Iris pigment epithelial cell (primary cell): Measurements from ENCODE around the gene SPEF1.
A peak's percentile ranks its signal among the peaks of the same experiment; 100 is the strongest.
"Not testable (repeated sequence)": the region's sequence is repeated elsewhere in the genome, so short reads cannot be mapped to it uniquely, and the experiment has no call there.

Source experiments
- DNase-seq: peaks from one replicate; pipeline ENCODE4 v3.0.0-alpha.2; 2011; ENCODE audit warnings: low read depth

Gene SPEF1

DNA sequence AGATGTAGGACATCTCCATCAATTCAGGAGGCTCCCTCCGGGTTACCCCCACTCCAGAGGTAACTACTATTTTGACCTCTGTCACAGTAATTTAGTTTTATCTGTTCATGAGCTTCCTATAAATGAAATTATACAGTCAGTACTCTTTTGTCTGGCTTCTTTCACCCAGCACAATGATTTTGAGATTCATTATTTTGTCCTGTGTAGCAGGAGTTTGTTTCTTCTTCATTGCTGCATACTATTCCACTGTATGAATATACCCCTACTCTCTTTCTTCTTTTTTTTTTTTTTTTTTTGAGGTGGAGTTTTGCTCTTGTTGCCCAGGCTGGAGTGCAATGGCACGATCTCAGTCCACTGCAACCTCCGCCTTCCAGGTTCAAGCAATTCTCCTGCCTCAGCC is 27.3 kb upstream of the SPEF1 start:
- no peak for DNase-seq

GRCh38 chr20:3804781-3805180 is 23.5 kb upstream of the SPEF1 start:
- DNase-seq: no peak

- peak; percentile 39 for DNase-seq
Measured at GRCh38 chr20:3804254-3804751, 23.1 kb upstream of the SPEF1 start.

- no peak for DNase-seq
Measured at GRCh38 chr20:3803854-3804253, 22.6 kb upstream of the SPEF1 start.

DNA sequence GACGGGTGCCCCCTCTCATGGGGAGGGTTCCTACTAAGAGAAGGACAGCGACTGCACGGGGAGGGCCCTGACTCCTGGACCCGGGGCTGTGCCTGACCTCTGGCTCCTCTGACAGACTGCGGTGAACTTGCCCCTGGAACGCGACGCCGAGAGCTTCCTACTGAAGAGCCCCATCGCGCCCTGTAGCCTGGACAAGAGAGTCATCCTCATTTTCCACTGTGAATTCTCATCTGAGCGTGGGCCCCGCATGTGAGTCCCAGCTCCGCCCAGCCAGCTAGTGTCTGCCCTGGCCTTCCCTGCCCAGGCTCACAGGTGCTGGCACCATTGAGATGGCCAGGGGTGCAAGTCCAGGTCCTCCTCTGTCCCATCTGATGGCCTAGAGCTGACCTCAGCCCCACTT is 22.0 kb upstream of the SPEF1 start:
- DNase-seq: no peak

DNA sequence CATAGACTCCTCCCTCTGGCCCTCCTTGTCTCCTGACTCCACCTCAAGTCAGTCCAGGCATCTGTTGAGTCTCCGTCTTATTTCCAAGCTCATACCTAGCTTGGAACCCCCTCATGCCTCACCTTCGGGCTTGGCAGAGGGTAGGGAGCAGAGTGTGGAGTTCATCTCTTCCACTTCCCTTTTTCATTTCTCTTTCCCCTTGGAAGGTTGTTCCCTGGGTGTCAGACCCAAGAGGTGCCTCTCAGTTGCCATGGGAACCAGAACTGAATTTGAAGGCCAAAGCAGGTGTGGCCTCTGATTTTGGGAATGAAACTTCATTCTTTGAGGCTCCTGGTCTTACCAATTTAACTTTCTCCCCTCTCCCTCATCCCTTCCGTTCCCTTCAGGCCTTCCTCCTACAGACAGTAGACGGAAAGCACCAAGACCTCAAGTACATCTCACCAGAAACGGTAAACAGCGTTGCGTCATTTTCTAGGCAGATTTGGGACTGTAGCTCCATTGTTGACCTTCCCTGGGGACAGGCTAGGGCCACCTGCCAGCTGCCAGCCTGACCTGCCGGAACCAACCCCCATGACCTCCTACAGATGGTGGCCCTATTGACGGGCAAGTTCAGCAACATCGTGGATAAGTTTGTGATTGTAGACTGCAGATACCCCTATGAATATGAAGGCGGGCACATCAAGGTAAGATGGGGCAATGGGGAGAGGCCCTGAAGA is 21.4 kb upstream of the SPEF1 start:
- no peak for DNase-seq

- DNase-seq: no peak
Measured at GRCh38 chr20:3801846-3802245, 20.6 kb upstream of the SPEF1 start.

- DNase-seq: no peak
Measured at GRCh38 chr20:3801299-3801698, 20.1 kb upstream of the SPEF1 start.

- no peak for DNase-seq
Measured at GRCh38 chr20:3800878-3801260, 19.6 kb upstream of the SPEF1 start.

GRCh38 chr20:3800256-3800877 is 19.1 kb upstream of the SPEF1 start:
- DNase-seq: no peak

DNA sequence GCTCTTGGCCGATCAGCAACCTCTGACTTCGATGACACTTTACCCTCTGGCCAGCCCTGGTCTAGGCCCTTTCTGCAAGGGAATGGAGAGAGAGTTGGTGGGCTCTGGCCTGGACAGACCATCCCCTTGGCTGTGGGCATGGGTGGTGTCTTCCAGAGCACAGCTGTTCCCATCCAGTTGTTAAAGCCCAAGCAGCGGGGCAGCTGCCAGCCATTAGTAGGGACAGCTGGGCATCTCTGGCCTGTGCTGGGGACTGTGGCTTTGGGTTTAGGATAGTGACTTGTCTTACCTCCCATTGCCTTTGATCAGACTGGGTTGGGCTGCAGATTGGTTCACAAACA is 17.6 kb upstream of the SPEF1 start:
- no peak for DNase-seq

- no peak for DNase-seq
Measured at GRCh38 chr20:3798373-3798768, 17.1 kb upstream of the SPEF1 start.

GRCh38 chr20:3797592-3798372 is 16.5 kb upstream of the SPEF1 start:
- peak; percentile 63 for DNase-seq

DNA sequence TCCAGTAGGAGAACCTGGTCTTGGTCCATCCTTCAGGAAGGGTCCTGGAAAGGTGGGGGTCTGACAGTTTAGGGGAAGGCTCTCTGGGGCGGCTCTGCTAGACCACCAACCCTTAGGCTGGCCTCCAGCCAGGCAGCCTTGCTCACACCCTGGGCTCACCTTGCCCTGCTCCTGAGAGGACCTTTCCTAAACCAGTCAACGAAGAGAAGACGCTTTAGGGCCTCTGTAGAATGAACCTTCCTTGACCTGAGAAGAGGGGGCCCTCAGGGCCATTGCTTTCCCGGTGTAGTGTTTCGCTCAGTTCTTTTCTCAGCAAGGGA is 15.9 kb upstream of the SPEF1 start:
- no peak for DNase-seq

DNA sequence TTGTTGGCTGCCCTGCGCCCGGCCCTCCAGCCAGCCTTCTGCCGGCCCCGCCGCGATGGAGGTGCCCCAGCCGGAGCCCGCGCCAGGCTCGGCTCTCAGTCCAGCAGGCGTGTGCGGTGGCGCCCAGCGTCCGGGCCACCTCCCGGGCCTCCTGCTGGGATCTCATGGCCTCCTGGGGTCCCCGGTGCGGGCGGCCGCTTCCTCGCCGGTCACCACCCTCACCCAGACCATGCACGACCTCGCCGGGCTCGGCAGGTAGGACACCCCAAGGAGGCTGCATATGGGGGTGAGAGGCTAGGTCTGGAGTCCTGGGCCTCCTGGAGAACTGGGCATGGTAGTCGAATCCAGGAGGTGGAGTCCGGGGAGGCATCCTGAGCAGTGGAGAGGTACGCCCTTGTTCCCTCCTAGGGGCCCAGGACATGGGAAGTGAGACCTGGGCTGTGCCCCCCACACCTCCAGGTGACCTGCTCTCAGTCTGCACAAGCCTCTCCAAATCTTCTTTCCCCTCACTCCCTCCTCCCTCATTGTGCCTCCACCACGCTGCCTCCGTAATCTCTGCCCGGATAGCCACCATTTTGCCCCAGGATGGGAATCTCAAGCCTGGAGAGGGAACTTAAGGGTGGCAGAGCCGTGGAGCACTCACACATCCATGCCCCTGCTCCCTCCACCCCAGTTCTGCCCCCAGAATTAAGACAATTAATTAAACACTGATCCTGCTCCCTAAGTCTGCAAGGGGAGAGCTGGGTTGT is 15.4 kb upstream of the SPEF1 start:
- DNase-seq: no peak

GRCh38 chr20:3795511-3796468 is 14.5 kb upstream of the SPEF1 start, which contains the start of gene CDC25B:
Gene CDC25B (plus strand): TSS chr20:3796310. CDS start chr20:3796532, 222 bp downstream.
- DNase-seq: peak; percentile 87

GRCh38 chr20:3794701-3795420 is 13.6 kb upstream of the SPEF1 start:
- no peak for DNase-seq

- not testable (repeated sequence) for DNase-seq
Measured at GRCh38 chr20:3794168-3794567, 12.9 kb upstream of the SPEF1 start.

- DNase-seq: not testable (repeated sequence)
Measured at GRCh38 chr20:3789201-3789600, 8.0 kb upstream of the SPEF1 start.

DNA sequence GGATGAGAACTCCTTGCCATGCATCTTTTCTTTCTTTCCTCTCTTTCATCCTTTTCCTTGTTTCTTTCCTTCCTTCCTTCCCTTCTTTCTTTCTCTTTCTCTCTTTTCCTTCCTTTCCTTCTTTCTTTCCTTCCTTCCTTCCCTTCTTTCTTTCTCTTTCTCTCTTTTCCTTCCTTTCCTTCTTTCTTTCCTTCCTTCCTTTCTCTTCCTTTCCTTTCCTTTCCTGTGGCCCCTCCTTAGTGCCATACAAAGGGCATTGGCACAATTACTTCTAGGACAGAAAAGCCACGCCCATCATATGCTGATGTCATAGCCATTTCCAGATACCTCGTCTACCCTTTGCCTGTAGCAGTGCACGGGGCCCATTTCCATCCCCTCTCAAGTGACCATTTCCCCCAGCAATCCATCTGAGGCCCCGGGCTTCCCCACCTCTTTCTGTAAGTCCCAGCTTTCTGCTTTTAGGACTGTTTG is 7.5 kb upstream of the SPEF1 start:
- no peak for DNase-seq
